Lung (tissue), 12 donors: ENCODE measurements around the gene GRIA2. TPM values are rescaled to one million over a fixed set of nuclear protein-coding genes. Genes with fewer than 3 reads are reported as not detected.

Experiments used
- ATAC-seq: fragments of 200-7000 bp; cut with Tn5 transposase; one replicate; pipeline ENCODE4 v1.9.1; 2020; ENCODE audit warnings: moderate number of reproducible peaks; ENCODE audit not compliant: insufficient read depth, low FRiP score
- DNase-seq, 3 donors: peaks; one replicate each; pipeline ENCODE4 v3.0.0-alpha.2; 2013 to 2017
- H3K27ac ChIP-seq, 2 donors: one replicate each; pipeline ENCODE4 v1.5.1; 2013; ENCODE audit warnings: mild to moderate bottlenecking in 2 of 2, moderate library complexity in 2 of 2, control low read depth in 1 of 2, inconsistent platforms in 1 of 2, low read depth in 1 of 2, low read length in 1 of 2
- H3K27me3 ChIP-seq, 3 donors: one replicate each; pipeline ENCODE4 v1.5.1; 2013; ENCODE audit warnings: low read length in 2 of 3; ENCODE audit not compliant: control insufficient read depth in 3 of 3, insufficient read depth in 3 of 3
- H3K36me3 ChIP-seq, 4 donors: one replicate each; pipeline ENCODE4 v1.5.1; 2013; ENCODE audit warnings: low read length in 4 of 4, mild to moderate bottlenecking in 1 of 4, moderate library complexity in 1 of 4; ENCODE audit not compliant: control insufficient read depth in 4 of 4, insufficient read depth in 4 of 4
- H3K4me1 ChIP-seq, 5 donors: one replicate each; pipeline ENCODE4 v1.5.1; 2013; ENCODE audit warnings: low read length in 5 of 5, mild to moderate bottlenecking in 2 of 5, moderate library complexity in 1 of 5; ENCODE audit not compliant: control insufficient read depth in 5 of 5, insufficient read depth in 5 of 5
- H3K4me3 ChIP-seq: one replicate; pipeline ENCODE4 v1.5.1; 2013; ENCODE audit warnings: mild to moderate bottlenecking, control low read depth, moderate library complexity
- H3K9ac ChIP-seq, 2 donors: one replicate each; pipeline ENCODE4 v1.5.1; 2013; ENCODE audit warnings: low read length in 2 of 2, control low read depth in 1 of 2; ENCODE audit not compliant: insufficient read depth in 1 of 2
- H3K9me3 ChIP-seq, 4 donors: one replicate each; pipeline ENCODE4 v1.5.1; 2013; ENCODE audit warnings: low read length in 3 of 4, mild to moderate bottlenecking in 1 of 4, moderate library complexity in 1 of 4; ENCODE audit not compliant: control insufficient read depth in 4 of 4, insufficient read depth in 3 of 4
- CTCF ChIP-seq: IDR thresholded peaks from 2 replicates; pipeline ENCODE4 v1.5.1; 2012; ENCODE audit warnings: mild to moderate bottlenecking; ENCODE audit errors: control extremely low read depth, extremely low read depth
- WGBS, 2 donors: extraction: QIAGEN DNeasy Blood & Tissue Kit; methylation state at CpG; one replicate each; pipeline ENCODE4 v1.1.7; 2013; 5-methylcytosine and 5-hydroxymethylcytosine counted together
- polyA plus RNA-seq, 2 donors: library from polyadenylated mRNA; stranded (reverse); fragments of 200-250 nt; gene quantifications; one replicate each; pipeline ENCODE4 v1.2.1, GENCODE V29; 2013
- total RNA-seq, 2 donors: library from RNA; depleted of rRNA in 1 of 2; stranded (reverse); fragments of >200 nt in 1 of 2; gene quantifications; one replicate each; pipeline ENCODE4 v1.2.1, GENCODE V29; 2014 to 2021
- donor health status: control.
- donor health status: control.
- donor health status: Bipolar disorder and iron deficiency.
- donor health status: healthy.
- donor health status: DM: yes; HTN: yes; CAD: no.

Gene GRIA2
- total and polyA plus RNA-seq, 4 donors = 0.02 to 5.6 (median 0.03) TPM; not detected in 1

GRCh38 chr4:157287445-157287844, 66.9 kb downstream of the GRIA2 start:
- no peak overlapping the region for H3K27ac ChIP-seq
- no peak overlapping the region for H3K4me3 ChIP-seq
- H3K36me3 ChIP-seq = no peaks in the 10 kb centered on the region
- no peak overlapping the region for H3K9ac ChIP-seq
- H3K4me1 ChIP-seq = no peaks in the 10 kb centered on the region
- H3K9me3 ChIP-seq = no peaks in the 10 kb centered on the region
- WGBS, 2 donors = 76 to 78% methylated on average over 4 of the region's 4 CpGs
- no peaks in the 10 kb centered on the region for H3K27me3 ChIP-seq
- no peak for DNase-seq
- TF ChIP-seq CTCF = no peak
- ATAC-seq = no peak

GRCh38 chr4:157290622-157291021, 70.1 kb downstream of the GRIA2 start:
- Histone ChIP-seq H3K4me3 (no peak overlapping the region), H3K36me3 (no peaks in the 10 kb centered on the region), H3K27me3 (no peaks in the 10 kb centered on the region), H3K9ac (no peak overlapping the region), H3K27ac (no peak overlapping the region), H3K9me3 (no peaks in the 10 kb centered on the region), H3K4me1 (no peaks in the 10 kb centered on the region)
- no peak for TF ChIP-seq CTCF
- no peak for DNase-seq
- ATAC-seq = no peak
- WGBS, 2 donors = 76 to 81% methylated on average over 3 of the region's 3 CpGs

- H3K36me3 ChIP-seq = no peaks in the 10 kb centered on the region
- WGBS, 2 donors = 82 to 83% methylated on average over 3 of the region's 3 CpGs
- no peak for ATAC-seq
- H3K9me3 ChIP-seq = no peaks in the 10 kb centered on the region
- no peaks in the 10 kb centered on the region for H3K27me3 ChIP-seq
- no peak overlapping the region for H3K9ac ChIP-seq
- H3K4me3 ChIP-seq = no peak overlapping the region
- peak in 2 of 3 donors; percentile 11 to 15 for DNase-seq
- no peaks in the 10 kb centered on the region for H3K4me1 ChIP-seq
- H3K27ac ChIP-seq = no peak overlapping the region
- TF ChIP-seq CTCF = no peak
Measured at GRCh38 chr4:157291071-157291470, 70.5 kb downstream of the GRIA2 start.

- no peaks in the 10 kb centered on the region for H3K9me3 ChIP-seq
- ATAC-seq (no peak), DNase-seq (no peak)
- H3K27ac ChIP-seq = no peak overlapping the region
- H3K36me3 ChIP-seq = no peaks in the 10 kb centered on the region
- H3K27me3 ChIP-seq = no peaks in the 10 kb centered on the region
- WGBS, 2 donors = 90 to 91% methylated on average over 4 of the region's 4 CpGs
- no peak for TF ChIP-seq CTCF
- no peak overlapping the region for H3K9ac ChIP-seq
- H3K4me1 ChIP-seq = no peaks in the 10 kb centered on the region
- H3K4me3 ChIP-seq = no peak overlapping the region
Measured at GRCh38 chr4:157293673-157294072, 73.1 kb downstream of the GRIA2 start.
